ENCODE measurements around the gene POLRMT.

- no peak for TF ChIP-seq NRF1 (IDR thresholded peaks at IDR 0.05; ENCODE audit: low read depth, low read length)
- no peak for TF ChIP-seq CHD2 (IDR thresholded peaks at IDR 0.05; ENCODE audit: low read length, partially characterized antibody)
- no peak for TF ChIP-seq TCF12 (IDR thresholded peaks at IDR 0.05)
- no peak for TF ChIP-seq POLR2AphosphoS5 (IDR thresholded peaks at IDR 0.05; ENCODE audit: low read depth, low read length)
- no peak for TF ChIP-seq SMC3 (IDR thresholded peaks at IDR 0.05; ENCODE audit: low read depth, low read length)
- no peak for TF ChIP-seq RFX5 (IDR thresholded peaks at IDR 0.05; ENCODE audit: low read length)
- TF ChIP-seq MXI1 (IDR thresholded peaks at IDR 0.05; ENCODE audit: low read depth, low read length), result no peak
- no peak for TF ChIP-seq ELF1 (IDR thresholded peaks at IDR 0.05)
- no peak for TF ChIP-seq GABPA (IDR thresholded peaks at IDR 0.05; ENCODE audit: low read depth)
- TF ChIP-seq EP300 (IDR thresholded peaks at IDR 0.05; ENCODE audit: borderline replicate concordance in 1 of 2, low read depth in 1 of 2, low read length in 1 of 2), result no peak
- TF ChIP-seq REST (IDR thresholded peaks at IDR 0.05; ENCODE audit: low read depth, low read length), result no peak
- TF ChIP-seq, protein P1, sequence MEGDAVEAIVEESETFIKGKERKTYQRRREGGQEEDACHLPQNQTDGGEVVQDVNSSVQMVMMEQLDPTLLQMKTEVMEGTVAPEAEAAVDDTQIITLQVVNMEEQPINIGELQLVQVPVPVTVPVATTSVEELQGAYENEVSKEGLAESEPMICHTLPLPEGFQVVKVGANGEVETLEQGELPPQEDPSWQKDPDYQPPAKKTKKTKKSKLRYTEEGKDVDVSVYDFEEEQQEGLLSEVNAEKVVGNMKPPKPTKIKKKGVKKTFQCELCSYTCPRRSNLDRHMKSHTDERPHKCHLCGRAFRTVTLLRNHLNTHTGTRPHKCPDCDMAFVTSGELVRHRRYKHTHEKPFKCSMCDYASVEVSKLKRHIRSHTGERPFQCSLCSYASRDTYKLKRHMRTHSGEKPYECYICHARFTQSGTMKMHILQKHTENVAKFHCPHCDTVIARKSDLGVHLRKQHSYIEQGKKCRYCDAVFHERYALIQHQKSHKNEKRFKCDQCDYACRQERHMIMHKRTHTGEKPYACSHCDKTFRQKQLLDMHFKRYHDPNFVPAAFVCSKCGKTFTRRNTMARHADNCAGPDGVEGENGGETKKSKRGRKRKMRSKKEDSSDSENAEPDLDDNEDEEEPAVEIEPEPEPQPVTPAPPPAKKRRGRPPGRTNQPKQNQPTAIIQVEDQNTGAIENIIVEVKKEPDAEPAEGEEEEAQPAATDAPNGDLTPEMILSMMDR (IDR thresholded peaks at IDR 0.05), result no peak
- TF ChIP-seq EZH2phosphoT487 (IDR thresholded peaks at IDR 0.05; ENCODE audit: borderline replicate concordance, low read depth), result no peak
- TF ChIP-seq, protein P2, sequence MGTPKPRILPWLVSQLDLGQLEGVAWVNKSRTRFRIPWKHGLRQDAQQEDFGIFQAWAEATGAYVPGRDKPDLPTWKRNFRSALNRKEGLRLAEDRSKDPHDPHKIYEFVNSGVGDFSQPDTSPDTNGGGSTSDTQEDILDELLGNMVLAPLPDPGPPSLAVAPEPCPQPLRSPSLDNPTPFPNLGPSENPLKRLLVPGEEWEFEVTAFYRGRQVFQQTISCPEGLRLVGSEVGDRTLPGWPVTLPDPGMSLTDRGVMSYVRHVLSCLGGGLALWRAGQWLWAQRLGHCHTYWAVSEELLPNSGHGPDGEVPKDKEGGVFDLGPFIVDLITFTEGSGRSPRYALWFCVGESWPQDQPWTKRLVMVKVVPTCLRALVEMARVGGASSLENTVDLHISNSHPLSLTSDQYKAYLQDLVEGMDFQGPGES (IDR thresholded peaks at IDR 0.05; ENCODE audit: low read depth, low read length), result no peak
Observed at GRCh38 chr19:618247-618619, 15.1 kb downstream of the POLRMT start.

Measured in SK-N-SH (cell line).